K562 (cell line): ENCODE results near the gene NCKAP1. TPM values are rescaled to one million over a fixed set of nuclear protein-coding genes. Genes with fewer than 3 reads are reported as not detected.

ENCODE experiments used
- AFF1 ChIP-seq, 2 experiments: fragments of 450-650 bp; IDR thresholded peaks; 2 replicates each; pipeline ENCODE4 v1.6.1; 2018; ENCODE audit warnings: mild to moderate bottlenecking in 2 of 2, low read depth in 1 of 2; ENCODE audit not compliant: partially characterized antibody in 2 of 2
- ARHGAP35 ChIP-seq: fragments of 450-650 bp; IDR thresholded peaks from 2 replicates; pipeline ENCODE4 v1.6.1; 2018; ENCODE audit not compliant: partially characterized antibody
- CAMTA2 ChIP-seq: fragments of 250-450 bp; sonication (Bioruptor Pico); conservative IDR thresholded peaks from 2 replicates; pipeline ENCODE4 v1.5.1; 2022
- LCOR ChIP-seq: sonication (generic); formaldehyde crosslinking; IDR thresholded peaks from 2 replicates; pipeline ENCODE4 v1.8.0; 2022; ENCODE audit warnings: mild to moderate bottlenecking, missing genetic modification reagents
- PURB ChIP-seq: sonication (generic); formaldehyde crosslinking; IDR thresholded peaks from 2 replicates; pipeline ENCODE4 v1.9.0; 2021; ENCODE audit warnings: low read depth, mild to moderate bottlenecking, missing genetic modification reagents
- RBFOX2 ChIP-seq: fragments of 200-400 bp; formaldehyde crosslinking; IDR thresholded peaks from 2 replicates; pipeline ENCODE4 v1.6.1; 2017; ENCODE audit warnings: low read depth, mild to moderate bottlenecking, low read length, moderate library complexity
- SAP30 ChIP-seq: fragments of 200-600 bp; sonication (generic); IDR thresholded peaks from 2 replicates; pipeline ENCODE4 v1.6.1; 2012; ENCODE audit warnings: borderline replicate concordance, low read depth, mild to moderate bottlenecking, moderate library complexity, low read length, control low read depth, inconsistent platforms; ENCODE audit not compliant: insufficient read depth, poor library complexity, severe bottlenecking
- SNIP1 ChIP-seq: fragments of 450-650 bp; IDR thresholded peaks from 2 replicates; pipeline ENCODE4 v1.7.1; 2017; ENCODE audit warnings: low read depth, mild to moderate bottlenecking
- SUPT5H ChIP-seq: fragments of 450-650 bp; IDR thresholded peaks from 2 replicates; pipeline ENCODE4 v1.6.1; 2016
- ZBTB7A ChIP-seq: IDR thresholded peaks from 2 replicates; pipeline ENCODE4 v1.6.1; 2011; ENCODE audit warnings: low read depth, mild to moderate bottlenecking, low read length, moderate library complexity, borderline replicate concordance; ENCODE audit not compliant: control insufficient read depth
- ZFP30 ChIP-seq: fragments of 250-450 bp; sonication (Bioruptor Pico); IDR thresholded peaks from 2 replicates; pipeline ENCODE4 v1.8.0; 2022; ENCODE audit warnings: moderate library complexity, mild to moderate bottlenecking, inconsistent platforms, borderline replicate concordance
- ZHX1 ChIP-seq: fragments of 150-350 bp; conservative IDR thresholded peaks from 2 replicates; pipeline ENCODE4 v1.6.1; 2014; ENCODE audit warnings: low read length
- polyA plus RNA-seq, 8 experiments: library from polyadenylated mRNA; depleted of rRNA in 4 of 8; stranded (reverse) in 5 of 8; unstranded in 3 of 8; fragments of >200 nt; fragmentation: Nextera tagmentation in 2 of 8; fragmentation: Illumina TruSeq in 1 of 8; extraction: Ambion mirVana in 2 of 8; extraction: Trizol in 1 of 8; gene quantifications; 2 replicates each; pipeline versions ENCODE4 v1.2.1 to v1.2.3, GENCODE V29; 2011 to 2014; ENCODE audit warnings: inconsistent platforms in 1 of 8, missing spikeins in 1 of 8
- total RNA-seq, 7 experiments: library from RNA; depleted of rRNA in 6 of 7; stranded (reverse); fragments of >200 nt in 6 of 7; fragmentation: Illumina TruSeq in 2 of 7; extraction: Trizol in 2 of 7; gene quantifications; 2 replicates each; pipeline versions ENCODE4 v1.2.1 to v1.2.3, GENCODE V29; 2011 to 2021; ENCODE audit warnings: low replicate concordance in 1 of 7
- TF ChIP-seq, protein P1 (sequence below): conservative IDR thresholded peaks from 2 replicates; pipeline ENCODE4 v1.6.1; 2011; ENCODE audit warnings: low read depth, mild to moderate bottlenecking, low read length; ENCODE audit not compliant: control insufficient read depth

The NCKAP1 gene
- total and polyA plus RNA-seq, 9 of the 15 experiments (the other 6 are each of a cell fraction or from before 2014, with no cell fraction given), result 34.0 to 153 (median 88.7) TPM

- peak in 1 of 2 experiments; percentile 80 for TF ChIP-seq AFF1 (IDR thresholded peaks at IDR 0.05; ENCODE audit: low read depth in 1 of 2, partially characterized antibody in 2 of 2)
- TF ChIP-seq SNIP1, result no peak
- TF ChIP-seq LCOR, result peak; percentile 93
- no peak for TF ChIP-seq ZFP30
- TF ChIP-seq ZHX1, result 0 out of 2 replicates have a peak, but pooled peaks have one; percentile 51
- TF ChIP-seq SUPT5H, result peak; percentile 91
- TF ChIP-seq, protein P1, sequence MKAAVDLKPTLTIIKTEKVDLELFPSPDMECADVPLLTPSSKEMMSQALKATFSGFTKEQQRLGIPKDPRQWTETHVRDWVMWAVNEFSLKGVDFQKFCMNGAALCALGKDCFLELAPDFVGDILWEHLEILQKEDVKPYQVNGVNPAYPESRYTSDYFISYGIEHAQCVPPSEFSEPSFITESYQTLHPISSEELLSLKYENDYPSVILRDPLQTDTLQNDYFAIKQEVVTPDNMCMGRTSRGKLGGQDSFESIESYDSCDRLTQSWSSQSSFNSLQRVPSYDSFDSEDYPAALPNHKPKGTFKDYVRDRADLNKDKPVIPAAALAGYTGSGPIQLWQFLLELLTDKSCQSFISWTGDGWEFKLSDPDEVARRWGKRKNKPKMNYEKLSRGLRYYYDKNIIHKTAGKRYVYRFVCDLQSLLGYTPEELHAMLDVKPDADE, result no peak
- no peak for TF ChIP-seq SAP30
- no peak for TF ChIP-seq PURB (CRISPR knock-in tag)
- TF ChIP-seq RBFOX2, result peak; percentile 73
- TF ChIP-seq ARHGAP35, result no peak
- no peak for TF ChIP-seq ZBTB7A
- TF ChIP-seq CAMTA2 (CRISPR knock-in tag), result no peak
Observed at GRCh38 chr2:183078464-183079138, 40.3 kb upstream of the NCKAP1 start, which contains the start of gene DUSP19 (continued).
